GM12878 (cell line): ENCODE results near the gene COL1A2. TPM values are rescaled to one million over a fixed set of nuclear protein-coding genes. Genes with fewer than 3 reads are reported as not detected.

Source experiments
- ATAC-seq: fragments of 200-7000 bp; cut with Tn5 transposase; 3 replicates; pipeline ENCODE4 v1.9.1; 2020; ENCODE audit warnings: mild to moderate bottlenecking, moderate library complexity
- BruUV-seq: library from RNA; stranded (reverse); fragments of 400-500 nt; replicated peaks from 2 replicates; lab custom pipeline; 2021; lab: Mats Ljungman, UMichigan
- CTCF ChIA-PET: fragments of 300-600 bp; sonication (Branson Sonifier 250); formaldehyde crosslinking; extraction: SDS; loops from one replicate; lab custom pipeline; 2021; ENCODE audit warnings: inconsistent platforms; lab: Yijun Ruan, JAX
- POLR2A ChIA-PET: fragments of 350-600 bp; formaldehyde crosslinking; extraction: SDS; loops from one replicate; lab custom pipeline; 2021; ENCODE audit warnings: inconsistent platforms; lab: Charles Lee
- RAD21 ChIA-PET: fragments of 300-600 bp; sonication (Branson Sonifier 250); formaldehyde crosslinking; loops from one replicate; lab custom pipeline; 2023; ENCODE audit warnings: antibody characterized with exemption; ENCODE audit not compliant: unreplicated experiment; lab: Charles Lee
- SMC1A ChIA-PET: fragments of 300-600 bp; sonication (Branson Sonifier 250); formaldehyde crosslinking; loops from one replicate; lab custom pipeline; 2023; ENCODE audit not compliant: unreplicated experiment, uncharacterized antibody; lab: Charles Lee
- DNase-seq: peaks from one replicate; pipeline ENCODE4 v3.0.0-alpha.2; 2011; ENCODE audit warnings: low read depth, low spot score
- FAIRE-seq: peaks from 3 replicates; lab custom pipeline; 2011; peaks lifted over from hg19 to GRCh38; lab: Jason Lieb, UNC
- H2AFZ ChIP-seq: 2 replicates; pipeline ENCODE4 v1.6.0; 2011; ENCODE audit warnings: low read depth, low read length, control low read depth; ENCODE audit not compliant: control insufficient read depth
- H3K27ac ChIP-seq: 2 replicates; pipeline ENCODE4 v1.5.1; 2011; ENCODE audit warnings: control low read depth; ENCODE audit not compliant: control insufficient read depth, insufficient read depth
- H3K27me3 ChIP-seq, 2 experiments: replicated peaks in 1 of 2; 2 replicates each; pipeline versions ENCODE4 v1.6.0 to v1.6.1; 2011; ENCODE audit warnings: low read length in 1 of 2; ENCODE audit not compliant: control insufficient read depth in 2 of 2, insufficient read depth in 2 of 2
- H3K36me3 ChIP-seq, 2 experiments: 2 replicates each; pipeline ENCODE4 v1.5.1; 2011; ENCODE audit warnings: low read length in 1 of 2; ENCODE audit not compliant: control insufficient read depth in 2 of 2, insufficient read depth in 2 of 2
- H3K4me1 ChIP-seq: 2 replicates; pipeline ENCODE4 v1.6.1; 2011; ENCODE audit warnings: mild to moderate bottlenecking, low read length, moderate library complexity, mixed read lengths; ENCODE audit not compliant: control insufficient read depth, insufficient read depth
- H3K4me2 ChIP-seq: 2 replicates; pipeline ENCODE4 v1.6.0; 2011; ENCODE audit warnings: control low read depth; ENCODE audit not compliant: control insufficient read depth, insufficient read depth
- H3K4me3 ChIP-seq: fragments of 200-600 bp; sonication (generic); 2 replicates; pipeline ENCODE4 v1.5.1; 2016
- H3K79me2 ChIP-seq: 2 replicates; pipeline ENCODE4 v1.6.0; 2011; ENCODE audit warnings: low read length; ENCODE audit not compliant: control insufficient read depth, insufficient read depth
- H3K9ac ChIP-seq: 2 replicates; pipeline ENCODE4 v1.8.0; 2011; ENCODE audit warnings: low read length, control low read depth, mixed read lengths; ENCODE audit not compliant: control insufficient read depth, insufficient read depth
- H3K9me3 ChIP-seq: replicated peaks from 3 replicates; pipeline ENCODE4 v1.5.1; 2011; ENCODE audit warnings: mild to moderate bottlenecking, low read length; ENCODE audit not compliant: control insufficient read depth, insufficient read depth
- H4K20me1 ChIP-seq: 2 replicates; pipeline ENCODE4 v1.6.0; 2011; ENCODE audit not compliant: control insufficient read depth, insufficient read depth
- CHD4 ChIP-seq: fragments of 200-600 bp; sonication (generic); IDR thresholded peaks from 2 replicates; pipeline ENCODE4 v1.6.1; 2016; ENCODE audit warnings: mild to moderate bottlenecking
- CUX1 ChIP-seq: IDR thresholded peaks from 2 replicates; pipeline ENCODE4 v1.6.1; 2012; ENCODE audit warnings: improper control_type of control experiment, low read depth, low read length; ENCODE audit not compliant: insufficient replicate concordance
- FOS ChIP-seq: IDR thresholded peaks from 3 replicates; pipeline ENCODE4 v1.6.1; 2011; ENCODE audit warnings: borderline replicate concordance; ENCODE audit not compliant: insufficient read length; ENCODE audit errors: extremely low read depth
- IKZF2 ChIP-seq, 2 experiments: fragments of 450-650 bp; IDR thresholded peaks; 2 replicates each; pipeline ENCODE4 v1.6.1; 2017; ENCODE audit warnings: mild to moderate bottlenecking in 2 of 2, moderate library complexity in 2 of 2
- WGBS: methylation state at CpG from one replicate; pipeline ENCODE4 v1.1.6; 2016; ENCODE audit warnings: low lambda C conversion rate; ENCODE audit not compliant: insufficient replicate concordance, insufficient coverage; ENCODE audit errors: missing lambda C conversion rate; 5-methylcytosine and 5-hydroxymethylcytosine counted together
- in situ Hi-C: fragments of 300-500 bp; cut with MboI; formaldehyde crosslinking; loops from 9 replicates; pipeline ENCODE4 v1.14.3; 2018; ENCODE audit warnings: mixed read lengths
- intact Hi-C: fragments of 100-400 bp; cut with micrococcal nuclease; formaldehyde crosslinking; loops from one replicate; pipeline ENCODE4 v1.14.2; 2022; ENCODE audit not compliant: unreplicated experiment
- polyA plus RNA-seq, 11 experiments: library from polyadenylated mRNA; depleted of rRNA in 4 of 11; unstranded in 6 of 11; stranded (reverse) in 5 of 11; fragments of >200 nt; fragmentation: Nextera tagmentation in 4 of 11; fragmentation: Illumina TruSeq in 1 of 11; extraction: Ambion mirVana in 4 of 11; extraction: Trizol in 1 of 11; gene quantifications; 1 replicate in 1 of 11; 2 replicates in 10 of 11; pipeline versions ENCODE4 v1.2.1 to v1.2.3, GENCODE V29; 2011 to 2016; ENCODE audit warnings: inconsistent platforms in 2 of 11, missing spikeins in 2 of 11, low read depth in 1 of 11
- total RNA-seq, 4 experiments: library from RNA; depleted of rRNA in 3 of 4; stranded (reverse); fragments of >200 nt in 3 of 4; fragmentation: Illumina TruSeq in 1 of 4; extraction: Trizol in 1 of 4; gene quantifications; 2 replicates each; pipeline versions ENCODE4 v1.2.1 to v1.2.3, GENCODE V29; 2013 to 2021
- TF ChIP-seq, protein P1 (sequence below): fragments of 450-650 bp; IDR thresholded peaks from 2 replicates; pipeline ENCODE4 v1.6.1; 2016; ENCODE audit warnings: mild to moderate bottlenecking

Gene COL1A2
- total and polyA plus RNA-seq, 10 of the 15 experiments (the other 5 are each of a cell fraction or from before 2014, with no cell fraction given) = 0.03 to 2.5 (median 0.76) TPM; not detected in 4

GRCh38 chr7:94403546-94403945 lies 8.9 kb downstream of the COL1A2 start:
- no peak overlapping the region for H3K4me2 ChIP-seq
- FAIRE-seq (no peak), DNase-seq (no peak)
- ChIA-PET POLR2A (no interaction called here), CTCF (interaction anchor here (1.4 to 1.9 kb wide), 2 partner anchors 8 to 1108 kb away, joined by 4 to 7 read pairs; partner anchors contain the start of gene COL1A2), RAD21 (interaction anchor here (0.6 to 1.1 kb wide), 2 partner anchors 404 to 843 kb away, joined by 3 to 4 read pairs; no protein-coding TSS in a partner anchor)
- H3K4me3 ChIP-seq = no peak overlapping the region
- H3K4me1 ChIP-seq = no peaks in the 10 kb centered on the region
- H3K27me3 ChIP-seq = no peaks in the 10 kb centered on the region; a peak in 1 of 4 replicates
- no peaks in the 10 kb centered on the region for H4K20me1 ChIP-seq
- WGBS = 6% methylated on average over 1 of the region's 1 CpG
- intact Hi-C loops = no loop called here
- BruUV-seq = no TSS peak
- H3K79me2 ChIP-seq = no peaks in the 10 kb centered on the region
- no peak overlapping the region for H3K9ac ChIP-seq
- no peaks in the 10 kb centered on the region for H3K9me3 ChIP-seq
- TF ChIP-seq IKZF2 (IDR thresholded peaks at IDR 0.05) = no peak
- TF ChIP-seq, protein P1, sequence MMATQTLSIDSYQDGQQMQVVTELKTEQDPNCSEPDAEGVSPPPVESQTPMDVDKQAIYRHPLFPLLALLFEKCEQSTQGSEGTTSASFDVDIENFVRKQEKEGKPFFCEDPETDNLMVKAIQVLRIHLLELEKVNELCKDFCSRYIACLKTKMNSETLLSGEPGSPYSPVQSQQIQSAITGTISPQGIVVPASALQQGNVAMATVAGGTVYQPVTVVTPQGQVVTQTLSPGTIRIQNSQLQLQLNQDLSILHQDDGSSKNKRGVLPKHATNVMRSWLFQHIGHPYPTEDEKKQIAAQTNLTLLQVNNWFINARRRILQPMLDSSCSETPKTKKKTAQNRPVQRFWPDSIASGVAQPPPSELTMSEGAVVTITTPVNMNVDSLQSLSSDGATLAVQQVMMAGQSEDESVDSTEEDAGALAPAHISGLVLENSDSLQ = no peak
- TF ChIP-seq FOS = no peak
- TF ChIP-seq CHD4 = no peak
- TF ChIP-seq CUX1 = no peak
- TF ChIP-seq, all 136 proteins: peak for 0
- in situ Hi-C loops = no loop called here
- Histone ChIP-seq H3K27ac (no peak overlapping the region), H2AFZ (no peak overlapping the region), H3K36me3 (no peaks in the 10 kb centered on the region)
- no peak for ATAC-seq
- SMC1A ChIA-PET = interaction anchor here (0.9 to 1.1 kb wide), 2 partner anchors 13 to 1287 kb away, joined by 3 to 4 read pairs; no protein-coding TSS in a partner anchor
